ENCODE measurements around the gene COLQ. TPM values are rescaled to one million over a fixed set of nuclear protein-coding genes. Genes with fewer than 3 reads are reported as not detected.
A peak's percentile ranks its signal among the peaks of the same experiment; 100 is the strongest.

The COLQ gene
- total RNA-seq, 2 donors from 2014 or later: 1.8 to 5.3 TPM

DNA sequence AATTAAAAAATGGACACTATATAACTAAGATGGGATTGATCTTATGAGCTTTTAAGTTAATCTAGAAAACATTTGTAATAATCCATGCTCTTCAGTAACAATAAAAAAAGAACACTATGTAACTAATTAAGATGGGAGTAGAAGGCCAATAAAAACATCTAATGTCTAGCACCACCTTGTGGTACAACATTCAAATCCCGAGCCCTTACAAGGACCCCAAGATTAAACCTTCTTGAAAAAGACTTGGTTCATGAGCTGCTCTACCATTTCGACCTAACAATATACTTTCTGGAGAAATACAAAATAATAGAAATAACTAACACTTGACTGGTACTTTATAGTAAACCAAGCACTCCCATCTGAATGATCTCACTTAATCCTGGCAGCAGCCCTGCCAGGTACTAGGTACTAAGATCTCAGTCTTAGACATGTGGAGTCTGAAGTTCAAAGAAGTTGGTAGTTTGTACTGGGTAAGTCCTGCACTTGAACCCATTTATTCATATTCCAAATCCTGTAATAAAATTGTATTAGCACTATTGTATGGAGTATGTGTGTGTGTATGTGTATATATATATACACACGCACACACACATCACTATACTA, 116.0 kb downstream of the COLQ start:
- ATAC-seq (no peak), DNase-seq (peak in 1 of 4 donors; percentile 37)
- Histone ChIP-seq H3K36me3 (replicated peaks in 1 of 2; ENCODE audit: insufficient read depth in 1 of 2, low read depth in 2 of 2) (no peaks in the 10 kb centered on the region), H3K27me3 (no peaks in the 10 kb centered on the region), H3K4me3 (no peak overlapping the region), H3K4me1 (no peaks in the 10 kb centered on the region), H3K27ac (no peak overlapping the region), H3K9me3 (no peaks in the 10 kb centered on the region)
- intact Hi-C loops (cut with DNase I): no loop called here
- TF ChIP-seq, protein P1, sequence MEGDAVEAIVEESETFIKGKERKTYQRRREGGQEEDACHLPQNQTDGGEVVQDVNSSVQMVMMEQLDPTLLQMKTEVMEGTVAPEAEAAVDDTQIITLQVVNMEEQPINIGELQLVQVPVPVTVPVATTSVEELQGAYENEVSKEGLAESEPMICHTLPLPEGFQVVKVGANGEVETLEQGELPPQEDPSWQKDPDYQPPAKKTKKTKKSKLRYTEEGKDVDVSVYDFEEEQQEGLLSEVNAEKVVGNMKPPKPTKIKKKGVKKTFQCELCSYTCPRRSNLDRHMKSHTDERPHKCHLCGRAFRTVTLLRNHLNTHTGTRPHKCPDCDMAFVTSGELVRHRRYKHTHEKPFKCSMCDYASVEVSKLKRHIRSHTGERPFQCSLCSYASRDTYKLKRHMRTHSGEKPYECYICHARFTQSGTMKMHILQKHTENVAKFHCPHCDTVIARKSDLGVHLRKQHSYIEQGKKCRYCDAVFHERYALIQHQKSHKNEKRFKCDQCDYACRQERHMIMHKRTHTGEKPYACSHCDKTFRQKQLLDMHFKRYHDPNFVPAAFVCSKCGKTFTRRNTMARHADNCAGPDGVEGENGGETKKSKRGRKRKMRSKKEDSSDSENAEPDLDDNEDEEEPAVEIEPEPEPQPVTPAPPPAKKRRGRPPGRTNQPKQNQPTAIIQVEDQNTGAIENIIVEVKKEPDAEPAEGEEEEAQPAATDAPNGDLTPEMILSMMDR (IDR thresholded peaks at IDR 0.05): peak; percentile 33 to 64 (median 51)
- no peak for TF ChIP-seq POLR2A (IDR thresholded peaks at IDR 0.05)
- 36 to 38% methylated on average over 3 of the region's 3 CpGs for WGBS, 2 donors

DNA sequence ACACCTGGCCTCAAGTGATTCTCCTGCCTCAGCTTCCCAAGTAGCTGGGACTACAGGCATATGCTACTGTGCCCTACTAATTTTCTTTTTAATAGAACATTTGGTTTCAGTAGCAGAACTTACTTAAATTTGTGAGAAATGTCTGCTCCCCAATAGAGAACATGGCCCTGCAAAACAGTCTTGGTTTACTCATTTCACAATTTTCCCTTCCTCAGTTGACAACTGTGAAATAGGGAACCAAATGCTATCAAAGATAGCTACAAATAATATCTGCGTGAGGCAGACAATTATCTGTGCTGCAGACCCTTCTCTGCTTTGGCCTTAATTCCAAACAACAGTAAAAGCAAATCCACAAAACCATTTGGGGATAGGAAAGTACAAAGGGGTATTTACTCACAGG, 116.7 kb downstream of the COLQ start:
- Histone ChIP-seq H3K4me1 (no peaks in the 10 kb centered on the region), H3K27me3 (no peaks in the 10 kb centered on the region), H3K27ac (no peak overlapping the region), H3K4me3 (no peak overlapping the region), H3K36me3 (replicated peaks in 1 of 2; ENCODE audit: insufficient read depth in 1 of 2, low read depth in 2 of 2) (no peaks in the 10 kb centered on the region), H3K9me3 (no peaks in the 10 kb centered on the region)
- WGBS, 2 donors: 81 to 92% methylated on average over 1 of the region's 1 CpG
- TF ChIP-seq POLR2A (IDR thresholded peaks at IDR 0.05): no peak
- TF ChIP-seq, protein P1 (IDR thresholded peaks at IDR 0.05): no peak
- intact Hi-C loops (cut with DNase I): no loop called here
- ATAC-seq (no peak), DNase-seq (no peak)

DNA sequence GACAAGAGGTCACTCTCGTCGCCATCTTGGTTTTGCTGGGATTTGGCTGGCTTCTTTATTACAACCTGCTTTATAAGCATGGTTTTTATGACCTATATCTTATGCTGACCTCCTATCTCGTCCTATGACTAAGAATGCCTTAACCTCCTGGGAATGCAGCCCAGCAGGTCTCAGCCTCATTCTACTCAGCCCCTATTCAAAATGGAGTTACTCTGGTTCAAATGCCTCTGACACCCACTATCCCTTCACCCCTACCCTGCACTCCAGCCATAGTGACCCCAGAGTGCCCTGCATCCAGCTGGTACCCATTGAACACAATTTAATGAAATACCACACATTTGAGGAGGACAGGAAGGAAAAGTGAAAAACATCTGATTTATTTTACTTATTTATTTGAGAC, 117.5 kb downstream of the COLQ start:
- DNase-seq: no peak
- H3K27me3 ChIP-seq: no peaks in the 10 kb centered on the region
- no peak for TF ChIP-seq POLR2A (IDR thresholded peaks at IDR 0.05)
- TF ChIP-seq, protein P1 (IDR thresholded peaks at IDR 0.05): no peak
- no peak for ATAC-seq
- 93 to 95% methylated on average over 3 of the region's 3 CpGs for WGBS, 2 donors
- H3K27ac ChIP-seq: no peak overlapping the region
- H3K4me3 ChIP-seq: no peak overlapping the region
- no peaks in the 10 kb centered on the region for H3K36me3 ChIP-seq (replicated peaks in 1 of 2; ENCODE audit: insufficient read depth in 1 of 2, low read depth in 2 of 2)
- H3K4me1 ChIP-seq: no peaks in the 10 kb centered on the region
- H3K9me3 ChIP-seq: no peaks in the 10 kb centered on the region
- intact Hi-C loops (cut with DNase I): no loop called here

DNA sequence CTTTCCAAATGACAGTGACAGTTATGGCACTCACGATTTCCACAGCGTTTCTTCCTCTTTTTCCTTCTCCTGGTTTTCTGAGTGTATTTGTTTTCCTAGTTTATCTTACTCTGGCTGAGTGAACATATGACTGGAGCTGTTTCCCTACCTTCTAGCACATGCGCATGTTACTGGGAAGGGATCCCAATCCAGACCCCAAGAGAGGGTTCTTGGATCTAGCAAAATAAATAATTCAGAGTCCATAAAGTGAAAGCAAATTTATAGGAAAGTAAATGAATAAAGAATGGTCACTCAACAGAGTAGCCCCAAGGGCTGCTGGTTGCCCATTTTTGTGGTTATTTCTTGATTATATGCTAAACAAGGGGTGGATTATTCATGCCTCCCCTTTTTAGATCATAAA, 118.0 kb downstream of the COLQ start:
- Histone ChIP-seq H3K4me1 (no peaks in the 10 kb centered on the region), H3K27me3 (no peaks in the 10 kb centered on the region), H3K9me3 (no peaks in the 10 kb centered on the region), H3K4me3 (no peak overlapping the region), H3K36me3 (replicated peaks in 1 of 2; ENCODE audit: insufficient read depth in 1 of 2, low read depth in 2 of 2) (no peaks in the 10 kb centered on the region), H3K27ac (no peak overlapping the region)
- ATAC-seq: no peak
- intact Hi-C loops (cut with DNase I): no loop called here
- no peak for DNase-seq
- WGBS, 2 donors: 48 to 53% methylated on average over 3 of the region's 3 CpGs
- TF ChIP-seq POLR2A (IDR thresholded peaks at IDR 0.05): no peak
- TF ChIP-seq, protein P1 (IDR thresholded peaks at IDR 0.05): no peak

DNA sequence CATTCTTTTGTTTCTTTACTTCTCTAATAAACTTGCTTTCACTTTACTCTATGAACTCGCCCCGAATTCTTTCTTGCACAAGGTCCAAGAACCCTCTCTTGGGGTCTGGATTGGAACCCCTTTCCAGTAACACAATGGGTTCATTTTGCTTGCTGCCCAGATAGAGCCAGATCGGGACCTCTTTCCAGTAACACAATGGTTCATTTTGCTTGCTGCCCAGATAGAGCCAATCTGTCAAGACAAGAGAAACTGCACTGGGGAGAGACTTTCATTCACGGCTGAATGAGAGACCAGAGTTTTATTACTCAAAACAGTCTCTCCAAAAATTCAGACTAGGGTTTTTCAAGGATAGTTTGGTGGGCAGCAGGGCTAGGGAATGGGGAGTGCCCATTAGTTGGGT, 119.6 kb downstream of the COLQ start:
- no peaks in the 10 kb centered on the region for H3K4me1 ChIP-seq
- 78 to 84% methylated on average over 4 of the region's 4 CpGs for WGBS, 2 donors

More for the DNA sequence above, 119.6 kb downstream of the COLQ start:
- intact Hi-C loops (cut with DNase I): no loop called here
- Histone ChIP-seq H3K27ac (no peak overlapping the region), H3K4me3 (no peak overlapping the region), H3K27me3 (no peaks in the 10 kb centered on the region), H3K9me3 (no peaks in the 10 kb centered on the region), H3K36me3 (replicated peaks in 1 of 2; ENCODE audit: insufficient read depth in 1 of 2, low read depth in 2 of 2) (no peaks in the 10 kb centered on the region)
- DNase-seq (no peak), ATAC-seq (no peak)
- TF ChIP-seq POLR2A (IDR thresholded peaks at IDR 0.05): no peak
- TF ChIP-seq, protein P1 (IDR thresholded peaks at IDR 0.05): no peak

Data from body of pancreas (tissue), 4 donors.